GM19043 (cell line): ENCODE results near the gene VAMP8.
A peak's percentile ranks its signal among the peaks of the same experiment; 100 is the strongest.
"Not testable (repeated sequence)": the region's sequence is repeated elsewhere in the genome, so short reads cannot be mapped to it uniquely, and the experiment has no call there.

Experiments used
- ATAC-seq: cut with Tn5 transposase; IDR thresholded peaks from one replicate; pipeline ENCODE4 v1.9.1; 2021; ENCODE audit warnings: low read depth; ENCODE audit not compliant: unreplicated experiment

Gene VAMP8

DNA sequence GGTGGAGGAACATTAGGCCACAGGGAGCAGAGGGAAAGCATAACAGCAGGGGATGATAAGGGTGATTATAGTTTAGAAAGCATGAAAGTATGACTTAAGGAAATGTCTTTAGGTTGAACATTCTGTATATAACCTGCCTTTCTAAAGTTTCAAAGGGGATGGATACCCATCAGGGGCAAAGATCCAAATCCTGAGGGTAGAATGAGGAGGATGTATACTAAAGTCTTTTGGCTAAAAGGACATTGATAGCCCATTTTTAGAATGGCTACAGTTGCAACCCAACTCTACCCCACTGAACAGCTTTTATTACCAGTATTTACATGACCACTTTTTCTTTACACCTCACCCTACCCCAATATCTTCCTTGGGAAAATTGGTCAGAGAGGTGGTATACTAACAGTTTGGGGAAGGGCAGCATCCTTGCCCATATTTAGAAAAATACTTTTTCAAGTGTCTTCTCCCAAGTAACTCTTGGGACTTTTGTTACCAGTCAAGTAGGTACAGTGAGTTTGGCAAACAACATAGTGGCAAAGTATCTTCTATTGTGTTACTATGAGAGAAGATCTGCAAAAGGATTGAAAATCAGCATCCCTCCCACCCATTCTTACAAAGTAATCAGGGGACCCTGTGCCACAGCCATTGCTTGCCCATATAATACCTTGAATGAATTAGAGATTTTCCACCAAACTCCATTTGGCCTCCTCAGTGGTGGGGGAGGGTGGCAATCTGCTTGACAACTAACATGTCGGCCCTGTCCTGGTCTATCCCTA is 30.1 kb upstream of the VAMP8 start:
- no peak for ATAC-seq

DNA sequence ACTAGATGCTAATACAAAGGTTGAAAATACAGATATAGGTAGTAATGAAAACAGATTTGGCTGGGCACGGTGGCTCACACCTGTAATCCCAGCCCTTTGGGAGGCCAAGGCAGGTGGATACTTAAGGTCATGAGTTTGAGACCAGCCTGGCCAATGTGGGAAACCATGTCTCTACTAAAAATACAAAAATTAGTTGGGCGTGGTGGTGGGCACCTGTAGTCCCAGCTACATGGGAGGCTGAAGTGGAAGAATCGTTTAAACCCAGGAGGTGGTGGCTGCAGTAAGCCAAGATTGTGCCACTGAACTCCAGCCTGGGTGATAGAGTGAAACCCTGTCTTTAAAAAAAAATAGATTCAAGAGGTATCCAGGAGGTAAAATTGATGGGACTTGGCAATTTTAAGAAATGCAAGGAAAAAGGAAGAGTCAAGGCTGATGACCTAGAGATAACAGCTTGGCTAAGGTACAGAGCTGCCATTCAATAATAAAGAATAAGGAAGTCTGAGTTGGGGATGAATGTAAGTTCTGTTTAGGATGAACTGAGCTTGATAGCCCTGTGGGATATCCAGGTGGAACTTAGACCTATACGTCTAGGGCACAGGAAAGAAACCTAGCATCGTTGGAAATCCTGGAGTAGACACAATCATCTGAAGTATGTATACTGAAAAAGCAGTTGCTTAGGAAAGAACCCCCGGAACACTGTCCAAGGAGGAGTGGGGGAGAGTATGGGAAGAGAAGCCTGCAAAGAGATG is 29.4 kb upstream of the VAMP8 start:
- no peak for ATAC-seq

DNA sequence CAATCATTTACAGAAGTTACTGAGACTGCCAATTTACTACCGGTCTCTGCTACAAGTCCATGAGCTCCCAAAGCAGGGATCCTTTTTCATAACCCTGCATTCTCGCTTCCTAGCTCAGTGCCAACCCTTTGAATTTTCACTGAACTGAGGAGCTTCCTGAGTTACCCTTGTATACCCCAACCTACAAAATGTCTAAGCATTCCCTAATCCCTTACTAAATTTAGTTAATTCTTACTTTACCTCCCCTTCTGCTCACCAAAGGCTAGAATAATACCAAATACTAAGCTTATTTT is 28.8 kb upstream of the VAMP8 start:
- no peak for ATAC-seq

DNA sequence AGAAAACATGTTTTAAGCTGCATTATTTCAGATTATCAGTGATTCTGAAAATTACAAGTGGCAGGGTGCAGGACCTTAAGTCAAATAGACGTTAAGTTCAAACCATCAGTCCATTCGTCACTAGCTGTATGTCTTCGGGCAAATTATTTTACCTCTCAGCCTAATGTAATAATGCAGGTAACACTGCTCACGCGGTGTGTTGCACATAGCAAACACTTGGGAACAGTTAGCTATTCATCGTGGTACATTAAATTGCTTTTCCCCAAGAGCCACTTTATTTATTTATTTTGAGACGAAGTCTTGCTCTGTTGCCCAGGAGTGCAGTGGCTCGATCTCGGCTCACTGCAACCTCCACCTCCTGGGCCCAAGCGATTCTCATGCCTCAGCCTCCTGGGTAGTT is 28.3 kb upstream of the VAMP8 start:
- ATAC-seq: no peak

DNA sequence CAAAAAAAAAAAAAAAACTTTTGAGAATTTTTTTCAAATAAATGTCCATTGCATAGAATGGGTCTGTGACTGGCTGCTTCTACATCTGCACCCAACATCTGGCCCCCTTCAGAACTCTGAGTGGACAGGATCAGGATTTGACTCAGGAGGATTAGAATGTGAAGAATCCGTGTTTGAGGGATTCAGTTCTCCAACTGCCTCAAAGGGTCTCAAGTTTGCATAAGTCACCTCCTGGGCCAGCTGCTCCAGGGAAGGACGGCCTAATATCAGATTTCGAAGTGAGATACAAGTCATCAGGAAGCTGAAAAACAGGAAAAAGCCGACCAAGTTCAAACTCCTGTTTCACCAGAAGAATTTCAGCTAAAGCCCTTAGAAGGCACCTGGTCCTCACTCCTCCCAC is 27.6 kb upstream of the VAMP8 start:
- no peak for ATAC-seq

DNA sequence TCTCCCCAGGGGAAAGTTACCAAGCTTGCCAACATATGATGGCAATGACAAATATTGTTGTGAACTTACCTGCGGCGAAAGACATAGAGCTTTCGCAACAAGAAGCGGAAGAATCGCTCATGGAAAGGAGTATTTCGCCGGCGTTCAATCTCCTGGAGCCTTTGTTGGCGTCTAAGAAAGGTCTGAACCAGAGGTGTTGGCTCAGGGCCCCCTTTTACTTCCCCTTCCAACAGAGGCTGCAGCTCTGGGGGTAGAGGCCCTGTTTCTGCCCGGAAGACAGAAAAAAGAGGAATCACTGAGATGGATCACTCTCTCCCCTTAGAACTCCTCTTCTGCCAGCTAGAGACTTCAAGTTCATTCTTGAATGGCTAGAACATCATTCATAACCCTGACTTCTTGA is 26.9 kb upstream of the VAMP8 start:
- no peak for ATAC-seq

DNA sequence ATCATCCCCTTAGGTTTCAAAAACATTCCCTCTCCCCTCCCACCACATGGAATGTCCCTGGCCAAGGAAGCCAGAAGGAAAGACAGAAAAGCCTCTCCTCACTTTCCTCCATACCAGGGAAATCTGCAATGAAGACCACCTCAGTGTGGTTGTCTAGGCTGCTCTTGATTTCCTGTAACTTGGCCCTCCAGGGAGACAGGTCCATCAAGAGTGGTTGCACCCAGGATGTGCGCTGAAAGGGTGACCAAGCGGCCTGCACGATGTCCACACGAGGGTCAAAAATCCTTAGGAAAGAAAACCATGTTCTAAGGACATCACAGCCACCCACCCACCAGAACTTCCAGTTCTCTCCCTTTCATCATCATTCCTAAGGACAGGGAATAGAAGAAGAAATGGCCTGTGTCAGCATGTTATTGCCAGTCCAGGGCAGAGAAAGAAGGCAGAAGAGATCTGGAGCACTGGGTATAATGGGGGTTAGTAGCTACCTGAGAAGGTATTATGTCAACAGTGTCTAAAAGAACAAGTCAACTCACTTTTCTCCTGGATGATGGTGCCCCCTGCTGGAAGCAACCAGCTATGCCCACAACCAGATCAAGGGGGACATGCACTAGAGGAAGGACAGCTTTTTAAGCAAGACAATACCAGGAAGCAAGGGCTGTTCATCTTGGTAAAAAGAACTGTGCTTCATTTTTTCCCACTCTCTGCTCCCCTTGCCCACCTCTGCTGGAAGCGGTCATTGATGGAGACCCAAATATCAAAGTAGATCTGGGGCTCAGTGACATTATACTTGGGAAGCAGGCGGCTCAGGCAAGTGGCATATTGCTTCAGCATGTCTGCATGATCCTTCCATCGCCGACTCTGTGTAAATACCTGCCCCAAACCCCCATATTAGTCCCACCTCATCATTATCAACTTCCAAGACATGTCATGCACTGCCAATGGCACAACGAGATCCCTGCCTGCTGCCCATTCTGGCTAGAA is 25.4 kb upstream of the VAMP8 start:
- peak; percentile 83 for ATAC-seq

DNA sequence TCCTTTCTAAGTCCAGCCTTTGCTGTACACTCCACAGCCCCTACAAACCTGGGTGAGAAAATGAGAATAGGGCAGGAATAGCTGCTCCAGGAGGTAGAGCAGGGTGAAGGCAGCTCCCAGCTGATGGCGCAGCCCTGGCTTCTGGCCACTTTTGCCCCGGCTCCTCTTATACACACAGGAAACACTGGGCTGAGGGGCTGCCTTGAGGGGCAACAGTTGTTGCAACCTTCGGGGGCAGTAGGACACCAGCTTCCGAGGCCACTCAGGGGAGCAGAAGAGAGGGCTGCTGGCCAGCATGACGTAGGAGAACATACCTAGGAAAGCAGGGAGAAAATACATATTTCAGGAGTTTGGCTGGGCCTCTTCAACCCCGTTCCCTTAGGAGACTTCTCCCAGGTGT is 24.2 kb upstream of the VAMP8 start:
- no peak for ATAC-seq

DNA sequence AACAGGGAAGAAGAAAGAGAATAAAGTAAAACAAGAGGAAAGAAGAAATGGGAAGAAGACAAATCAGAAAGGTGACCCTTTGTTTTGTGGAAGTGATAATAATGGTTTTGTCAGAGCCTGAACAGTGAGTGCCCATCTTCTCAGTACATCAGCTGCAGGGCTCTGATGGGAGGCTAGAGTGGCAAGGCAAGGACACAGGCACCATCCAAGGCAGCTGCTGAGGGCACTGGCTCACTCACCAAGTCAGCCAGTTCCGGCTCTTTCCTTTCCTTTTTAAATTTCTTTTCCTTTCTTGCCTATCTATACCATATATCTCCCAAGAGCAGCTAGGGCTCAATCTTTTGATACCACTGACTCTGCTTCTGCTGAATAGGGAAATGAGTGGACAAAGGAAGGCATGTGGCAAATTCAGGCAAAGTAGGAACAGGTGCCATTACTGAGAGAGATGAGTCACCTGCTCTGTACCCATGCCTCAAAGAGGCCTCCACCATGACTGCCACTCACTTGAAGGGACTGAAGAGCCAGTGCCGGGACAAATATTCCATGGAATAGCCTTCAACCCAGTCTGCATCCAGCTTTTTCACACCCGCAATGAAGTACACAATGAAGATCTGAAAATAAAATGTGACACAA is 22.3 kb upstream of the VAMP8 start:
- ATAC-seq: no peak

DNA sequence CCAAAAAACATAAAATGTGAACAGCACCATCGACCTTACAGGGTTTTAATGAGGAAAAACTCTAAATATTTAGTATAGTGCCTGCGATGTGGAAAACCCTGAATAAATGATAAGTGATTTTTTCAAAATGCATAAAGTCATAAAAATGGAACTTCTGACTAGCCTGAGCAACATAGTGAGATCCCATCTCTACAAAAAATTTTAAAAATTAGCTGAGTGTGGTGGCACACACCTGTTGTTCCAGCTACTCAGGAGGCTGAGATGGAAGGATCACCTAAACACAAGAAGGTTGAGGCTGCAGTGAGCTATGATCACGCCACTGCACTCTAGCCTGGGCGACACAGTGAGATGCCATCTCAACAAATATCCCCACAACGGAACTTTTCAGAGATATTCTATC is 20.3 kb upstream of the VAMP8 start:
- no peak for ATAC-seq

DNA sequence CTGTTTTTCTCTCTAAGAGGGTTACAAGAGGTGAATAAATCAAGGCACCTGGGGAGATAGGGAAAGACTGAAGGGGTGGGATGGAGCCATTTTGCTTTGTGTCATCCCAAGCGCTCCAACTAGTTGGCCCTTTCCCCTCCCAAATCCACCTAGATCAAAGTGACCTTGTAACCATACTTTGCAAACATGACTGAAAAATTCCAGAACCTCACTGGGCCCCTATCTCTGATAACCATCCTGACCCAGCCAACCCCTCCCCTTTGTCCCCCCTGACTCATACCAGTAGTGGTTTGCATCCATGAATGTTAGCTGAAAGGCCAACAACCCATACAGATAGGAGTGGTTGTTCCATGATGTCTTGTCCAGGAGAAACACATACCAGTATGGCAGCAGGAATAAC is 19.2 kb upstream of the VAMP8 start:
- ATAC-seq: no peak

DNA sequence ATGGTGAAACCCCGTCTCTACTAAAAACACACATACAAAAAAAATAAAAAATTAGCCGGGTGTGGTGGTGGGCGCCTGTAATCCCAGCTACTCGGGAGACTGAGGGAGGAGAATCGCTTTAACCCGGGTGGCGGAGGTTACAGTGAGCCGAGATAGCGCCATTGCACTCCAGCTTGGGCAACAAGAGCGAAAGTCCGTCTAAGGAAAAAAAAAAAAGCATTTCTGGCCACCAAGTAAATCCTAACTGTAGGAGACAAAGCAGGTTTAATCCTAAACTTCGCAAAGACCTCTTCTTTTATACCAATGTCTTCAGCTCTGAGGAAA is 17.0 kb upstream of the VAMP8 start:
- ATAC-seq: not testable (repeated sequence)

DNA sequence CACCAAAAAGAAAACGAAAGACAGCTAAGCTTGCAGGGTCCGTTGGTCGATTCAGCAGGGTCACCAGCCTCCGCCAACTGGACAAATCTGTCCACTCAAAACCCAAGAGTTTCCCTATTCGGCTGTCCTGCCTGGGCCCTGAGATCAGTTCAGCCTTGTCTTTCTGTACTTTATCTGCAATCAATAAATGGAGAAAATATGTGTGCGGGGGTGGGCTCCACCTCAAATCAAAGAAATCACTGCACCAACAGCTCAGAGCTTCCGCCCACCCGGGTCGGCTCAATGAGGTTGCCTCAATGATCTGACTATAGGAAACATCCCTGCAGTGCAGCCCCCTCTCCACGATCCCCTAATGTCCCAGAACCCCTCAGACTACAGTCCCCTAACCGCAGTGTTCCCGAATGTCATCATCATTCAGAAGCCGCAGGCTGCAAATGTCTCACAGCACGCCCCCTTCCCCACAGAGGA is 16.5 kb upstream of the VAMP8 start:
- ATAC-seq: peak; percentile 5

DNA sequence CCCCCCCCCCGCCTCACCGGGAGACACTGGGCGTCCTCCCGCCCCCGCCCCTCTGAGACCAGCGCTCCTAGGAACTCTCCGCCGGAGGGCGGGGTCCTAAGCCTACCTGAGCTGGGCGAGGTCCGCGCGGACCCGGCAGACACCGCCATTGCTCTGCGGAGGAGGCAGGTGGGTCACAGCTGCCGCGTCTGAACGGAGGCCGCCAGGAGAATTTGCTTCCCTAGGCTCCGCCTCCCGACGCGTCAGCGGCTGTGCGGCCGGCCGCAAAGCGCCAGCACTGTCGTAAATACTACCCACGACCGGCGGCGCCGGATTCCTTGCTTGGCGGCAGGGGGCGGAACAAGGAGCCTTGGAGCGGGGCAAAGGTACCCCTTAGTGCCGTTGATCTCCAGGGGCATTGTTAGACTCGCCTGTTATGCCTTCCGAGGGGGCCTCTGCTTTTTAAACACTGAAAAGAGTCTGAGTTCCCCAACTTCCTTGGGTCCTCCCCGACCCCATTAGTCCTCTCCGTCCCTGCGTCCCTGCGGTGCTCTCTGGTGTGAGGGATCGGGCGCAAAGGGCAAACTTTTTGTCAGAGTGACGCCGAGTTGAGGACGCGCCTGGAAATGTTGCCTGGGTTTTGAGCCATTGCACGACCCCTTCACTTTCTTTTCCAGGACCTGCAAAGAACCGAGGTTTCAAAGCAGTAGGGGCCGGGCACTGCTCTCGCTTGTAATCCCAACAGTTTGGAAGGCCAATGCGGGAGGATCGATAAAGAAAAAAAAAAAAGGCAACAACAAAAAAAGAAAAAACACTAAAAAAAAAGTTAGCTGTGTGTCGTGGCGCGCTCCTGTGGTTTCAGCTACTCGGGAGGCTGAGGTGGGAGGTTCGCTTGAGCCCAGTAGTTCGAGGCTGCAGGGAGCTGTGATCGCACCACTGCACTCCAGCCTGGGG is 15.8 kb upstream of the VAMP8 start, which contains the start of gene GGCX:
Gene GGCX (minus strand): TSS at position 214 of the 933 bp plus-strand sequence. CDS start 65 bp downstream, at position 149.
- peak; percentile 86 for ATAC-seq

DNA sequence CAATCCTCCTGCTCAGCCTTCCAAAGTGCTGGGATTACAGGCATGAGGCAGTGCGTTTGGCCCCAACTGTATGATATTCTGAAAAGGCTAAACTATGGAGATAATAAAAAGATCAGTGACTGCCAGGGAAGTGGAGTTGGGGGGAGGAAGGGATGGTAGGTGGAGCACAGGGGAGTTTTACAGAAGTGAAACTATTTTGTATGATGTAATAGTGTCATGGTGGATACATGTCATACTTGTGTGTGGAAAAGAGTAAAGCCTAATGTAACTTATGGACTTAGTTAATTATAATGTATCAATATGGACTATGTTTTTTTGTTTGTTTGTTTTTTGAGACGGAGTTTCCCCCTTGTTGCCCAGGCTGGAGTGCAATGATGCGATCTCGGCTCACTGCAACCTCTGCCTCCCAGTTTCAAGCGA is 13.2 kb upstream of the VAMP8 start:
- ATAC-seq: no peak

DNA sequence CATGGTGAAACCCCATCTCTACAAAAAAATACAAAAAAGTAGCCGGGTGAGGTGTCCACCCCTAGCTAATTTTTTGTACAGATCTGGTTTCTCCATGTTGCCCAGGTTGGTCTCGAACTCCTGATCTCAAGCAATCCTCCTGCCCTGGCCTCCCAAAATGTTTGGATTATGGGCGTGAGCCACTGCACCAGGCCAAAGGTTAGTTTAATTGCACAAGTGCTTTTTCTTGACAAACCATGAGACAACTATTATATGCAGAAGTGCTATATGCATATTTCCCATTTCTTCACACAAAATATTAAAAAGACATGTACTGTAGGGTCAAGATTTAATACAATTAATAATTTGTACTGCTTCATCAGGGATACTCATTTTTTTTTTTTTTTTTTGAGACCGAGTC is 11.1 kb upstream of the VAMP8 start:
- ATAC-seq: no peak

DNA sequence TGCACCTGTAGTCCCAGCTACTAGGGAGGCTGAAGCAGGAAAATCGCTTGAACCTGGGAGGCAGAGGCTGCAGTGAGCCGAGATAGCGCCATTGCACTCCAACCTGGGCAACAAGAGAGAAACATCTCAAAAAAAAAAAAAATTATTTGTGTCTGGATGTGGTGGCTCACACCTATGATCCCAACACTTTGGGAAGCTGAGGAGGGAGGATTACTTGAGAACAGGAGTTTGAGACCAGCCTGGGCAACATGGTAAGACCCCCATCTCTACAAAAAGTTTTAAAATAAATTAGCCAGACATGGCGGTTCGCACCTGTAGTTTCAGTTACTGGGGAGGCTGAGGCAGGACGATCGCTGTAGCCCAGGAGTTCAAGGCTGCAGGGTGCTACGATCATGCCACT is 1.6 kb upstream of the VAMP8 start:
- ATAC-seq: no peak

DNA sequence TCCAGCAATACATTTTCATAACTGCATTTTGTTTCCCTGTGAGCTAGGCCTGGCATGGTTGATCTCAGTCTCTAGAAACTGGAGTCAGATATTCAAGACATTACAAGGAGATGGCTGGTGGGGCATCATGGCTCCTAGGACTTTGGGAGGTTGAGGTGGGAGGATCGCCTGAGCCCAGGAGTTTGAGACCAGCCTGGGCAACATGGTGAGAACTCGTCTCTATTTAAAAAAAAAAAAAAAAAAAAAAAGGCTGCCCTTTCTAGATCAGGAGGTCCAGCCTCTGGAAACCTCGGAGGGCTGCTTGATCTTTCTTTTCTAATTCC is 362 bp upstream of the VAMP8 start:
- no peak for ATAC-seq

DNA sequence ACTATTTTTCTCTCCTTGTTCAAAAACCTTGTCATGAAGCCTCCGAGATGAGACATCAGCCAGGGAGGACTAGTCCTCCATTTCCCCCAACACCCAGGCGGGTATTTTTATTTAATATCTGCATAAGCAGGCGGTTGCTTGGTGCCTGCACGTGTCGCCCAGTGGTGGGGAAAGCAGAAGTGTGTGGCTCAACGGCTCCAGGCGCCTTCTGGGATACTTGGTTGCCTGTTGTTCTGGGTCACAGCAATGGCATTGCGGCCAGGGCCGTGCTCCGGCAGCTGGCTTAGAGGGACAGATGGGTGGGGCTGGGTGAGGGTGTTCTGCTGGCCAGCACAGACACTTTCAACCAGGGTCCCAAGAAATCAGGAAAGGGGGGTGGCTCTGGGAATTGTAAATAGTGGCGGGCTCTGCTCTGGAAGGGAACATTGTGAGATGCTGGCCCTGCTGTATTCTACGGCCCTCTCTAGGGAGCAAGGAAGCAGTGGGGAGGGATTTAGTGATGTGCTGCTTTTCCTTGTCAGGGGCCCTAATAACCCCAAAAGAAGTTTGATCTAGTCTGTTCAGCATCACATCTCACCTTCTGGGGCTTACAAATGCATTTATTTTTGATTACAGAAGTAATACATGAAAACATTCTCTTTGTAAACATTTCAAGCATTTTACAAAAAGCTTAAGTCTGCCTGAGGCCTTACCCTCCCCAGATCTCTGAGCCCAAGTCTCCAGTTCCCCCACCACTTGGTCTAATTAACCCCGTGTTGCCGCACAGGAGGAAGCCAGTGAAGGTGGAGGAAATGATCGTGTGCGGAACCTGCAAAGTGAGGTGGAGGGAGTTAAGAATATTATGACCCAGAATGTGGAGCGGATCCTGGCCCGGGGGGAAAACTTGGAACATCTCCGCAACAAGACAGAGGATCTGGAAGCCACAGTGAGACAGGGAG is 1.1 kb downstream of the VAMP8 start:
- no peak for ATAC-seq
